ENCODE measurements around the gene TP63.
"Not testable (repeated sequence)": the region's sequence is repeated elsewhere in the genome, so short reads cannot be mapped to it uniquely, and the experiment has no call there.

TP63 gene

GRCh38 chr3:189631373-189631408, at the start of gene TP63:
Gene TP63, plus strand, starts transcription at chr3:189631389. Its CDS starts 127 bp downstream, at chr3:189631516.
- DNase-seq = no peak

- DNase-seq = no peak
Observed at GRCh38 chr3:189582179-189582578, 49.0 kb upstream of the TP63 start.

GRCh38 chr3:189584645-189585044, 46.5 kb upstream of the TP63 start:
- no peak for DNase-seq

- no peak for DNase-seq
Observed at GRCh38 chr3:189586941-189587663, 44.1 kb upstream of the TP63 start.

DNA sequence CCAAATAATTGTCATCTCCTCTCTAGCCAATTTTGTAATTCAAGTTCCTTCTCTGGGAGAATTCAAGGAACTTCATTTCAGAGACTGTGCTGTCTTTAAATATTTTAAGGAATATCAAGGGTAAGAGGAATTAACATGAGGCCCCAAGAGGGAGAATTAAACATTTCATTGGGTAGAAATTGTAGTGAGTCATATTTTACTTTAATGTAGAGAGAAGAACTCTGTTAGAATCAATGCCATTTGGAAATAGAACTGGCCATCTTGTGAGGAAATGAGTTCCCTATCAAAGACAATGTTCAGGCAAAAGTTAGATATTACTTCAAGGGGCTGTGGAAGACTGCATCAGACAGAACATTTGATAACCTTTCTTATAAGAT, 43.5 kb upstream of the TP63 start:
- DNase-seq = no peak

- no peak for DNase-seq
Observed at GRCh38 chr3:189588070-189588469, 43.1 kb upstream of the TP63 start.

DNA sequence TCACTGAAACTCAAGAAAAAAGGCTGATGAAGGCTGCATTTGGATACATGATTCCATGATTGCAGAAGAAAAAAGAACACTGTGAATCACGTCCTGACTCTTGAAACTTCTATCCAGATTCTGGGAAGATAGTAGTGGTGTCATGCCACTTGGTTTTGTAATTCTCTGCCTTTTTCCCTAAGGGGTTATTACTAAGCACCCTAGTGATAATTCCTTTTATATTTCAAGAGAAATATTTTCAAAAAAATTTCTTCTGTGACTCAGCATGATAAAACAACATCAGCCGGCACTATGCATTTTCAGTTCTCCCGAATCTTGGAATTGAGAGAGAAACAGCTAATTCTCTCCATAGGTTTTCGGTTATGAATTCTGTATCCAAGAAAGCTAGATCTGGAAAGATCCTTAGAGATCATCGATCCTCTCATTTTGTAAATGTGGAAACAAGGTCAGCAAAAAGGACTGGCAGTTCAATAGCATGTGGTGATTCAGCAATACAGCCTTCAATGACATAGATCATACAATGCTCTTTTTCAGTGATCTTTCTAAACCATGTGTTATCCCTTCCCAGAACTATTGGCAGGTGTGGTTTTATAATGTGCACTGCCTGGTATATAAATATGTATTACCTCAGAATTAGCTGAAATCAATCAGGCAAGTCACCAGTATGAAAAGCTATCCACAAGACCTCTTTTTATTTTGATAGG, 42.6 kb upstream of the TP63 start:
- DNase-seq = no peak

DNA sequence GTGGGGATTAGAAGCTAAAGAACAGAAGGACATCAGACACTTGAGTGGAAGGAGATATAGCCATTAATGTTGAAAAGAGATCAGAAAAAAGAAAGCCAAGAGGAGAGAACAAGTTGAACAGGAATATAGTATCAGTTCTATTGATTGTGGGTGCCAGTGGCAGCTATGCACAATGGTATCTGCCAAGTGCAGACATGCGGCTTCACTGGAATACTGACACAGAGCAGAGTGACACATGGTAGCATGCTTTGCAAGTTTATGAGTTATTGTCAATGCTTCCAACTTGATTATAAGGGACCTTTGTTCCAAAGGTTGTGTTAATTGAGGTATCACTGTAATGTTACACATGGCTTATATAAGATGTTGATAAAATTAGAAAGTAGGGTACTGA, 42.0 kb upstream of the TP63 start:
- DNase-seq = no peak

- DNase-seq = no peak
Observed at GRCh38 chr3:189590223-189590622, 41.0 kb upstream of the TP63 start.

- DNase-seq = no peak
Observed at GRCh38 chr3:189593581-189593980, 37.6 kb upstream of the TP63 start.

GRCh38 chr3:189596078-189596979, 34.9 kb upstream of the TP63 start:
- DNase-seq = not testable (repeated sequence)

DNA sequence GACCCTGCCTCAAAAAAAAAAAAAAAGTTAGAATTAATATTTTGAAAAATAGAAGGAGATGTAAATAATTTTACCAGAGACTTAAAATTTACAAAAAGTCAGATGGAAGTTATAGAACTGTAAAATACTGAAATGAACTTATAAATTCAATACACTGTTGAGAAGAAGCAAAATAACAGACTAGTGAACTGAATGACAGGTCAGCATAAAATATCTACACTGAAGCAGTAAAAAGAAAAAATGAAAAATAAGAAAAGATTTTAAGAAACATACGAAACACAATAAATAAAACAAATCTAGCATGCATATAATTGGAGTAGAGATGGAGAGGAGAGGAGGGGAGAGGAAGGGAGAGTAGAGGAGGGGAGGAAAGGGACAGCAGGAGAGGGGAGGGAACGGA, 33.3 kb upstream of the TP63 start:
- no peak for DNase-seq

DNA sequence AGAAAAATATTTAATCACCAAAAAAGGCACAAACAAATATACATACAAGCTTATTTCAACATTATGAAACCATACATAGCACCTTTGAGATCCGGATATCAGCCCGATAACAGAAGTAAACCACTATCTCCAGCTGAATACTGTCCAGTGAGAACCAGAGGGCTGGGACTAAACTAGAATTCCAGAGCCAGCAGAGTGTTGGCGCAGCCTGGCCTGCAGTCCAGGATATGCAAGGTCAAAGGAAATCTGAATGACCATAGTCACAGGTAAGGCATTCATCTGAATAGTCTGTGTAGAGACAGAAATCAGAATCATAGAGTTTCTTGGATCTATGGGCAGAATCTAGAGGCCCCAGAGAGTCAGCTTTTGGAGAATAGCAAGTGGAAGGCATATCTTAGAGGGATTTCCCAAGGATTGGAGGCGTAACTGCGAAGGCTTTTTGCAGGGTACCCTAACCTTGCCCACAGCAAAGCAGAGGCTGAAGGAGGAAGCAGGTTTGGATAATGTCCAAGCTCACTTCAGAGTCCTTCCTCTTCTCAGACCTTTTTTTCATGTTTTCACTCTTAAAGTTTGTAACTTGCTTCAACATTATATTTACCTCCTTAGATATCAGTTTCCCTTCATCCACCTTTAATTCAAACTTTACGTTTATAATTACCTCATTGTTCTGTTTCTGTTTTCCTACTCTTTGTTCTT, 32.5 kb upstream of the TP63 start:
- no peak for DNase-seq

- no peak for DNase-seq
Observed at GRCh38 chr3:189602471-189602870, 28.7 kb upstream of the TP63 start.

DNA sequence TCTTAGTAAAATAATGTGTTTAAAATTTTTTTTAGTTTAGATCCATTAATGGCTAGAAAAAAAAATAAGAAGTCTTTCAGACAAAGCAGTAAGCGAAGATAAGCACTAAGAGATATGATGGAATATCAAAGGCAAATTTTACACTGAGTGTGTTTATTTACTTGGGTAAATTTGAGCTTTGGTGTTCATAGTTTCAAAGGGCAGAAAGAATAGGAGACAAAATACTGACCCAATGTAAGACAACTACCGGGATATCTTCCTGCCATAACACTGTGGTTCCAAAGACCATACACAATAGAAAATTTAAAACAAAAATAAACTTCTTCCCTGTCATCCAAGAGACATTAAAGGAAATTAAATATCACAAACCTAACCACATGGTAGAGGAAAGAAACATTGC, 25.5 kb upstream of the TP63 start:
- DNase-seq = no peak

GRCh38 chr3:189606774-189607173, 24.4 kb upstream of the TP63 start:
- no peak for DNase-seq

DNA sequence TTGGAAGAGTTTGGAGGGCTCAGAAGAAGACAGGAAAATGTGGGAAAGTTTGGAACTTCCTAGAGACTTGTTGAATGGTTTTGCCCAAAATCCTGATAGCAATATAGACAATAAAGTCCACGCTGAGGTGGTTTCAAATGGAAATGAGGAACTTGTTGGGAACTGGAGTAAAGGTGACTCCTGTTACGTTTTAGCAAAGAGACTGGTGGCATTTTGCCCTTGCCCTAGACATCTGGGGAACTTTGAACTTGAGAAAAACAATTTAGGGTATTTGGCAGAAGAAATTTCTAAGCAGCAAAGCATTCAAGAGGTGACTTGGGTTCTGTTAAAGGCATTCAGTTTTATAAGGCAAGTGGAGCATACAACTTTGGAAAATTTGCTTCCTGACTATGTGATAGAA, 18.5 kb upstream of the TP63 start:
- not testable (repeated sequence) for DNase-seq

- no peak for DNase-seq
Observed at GRCh38 chr3:189613122-189613521, 18.1 kb upstream of the TP63 start.

GRCh38 chr3:189621948-189622603, 9.1 kb upstream of the TP63 start:
- no peak for DNase-seq

DNA sequence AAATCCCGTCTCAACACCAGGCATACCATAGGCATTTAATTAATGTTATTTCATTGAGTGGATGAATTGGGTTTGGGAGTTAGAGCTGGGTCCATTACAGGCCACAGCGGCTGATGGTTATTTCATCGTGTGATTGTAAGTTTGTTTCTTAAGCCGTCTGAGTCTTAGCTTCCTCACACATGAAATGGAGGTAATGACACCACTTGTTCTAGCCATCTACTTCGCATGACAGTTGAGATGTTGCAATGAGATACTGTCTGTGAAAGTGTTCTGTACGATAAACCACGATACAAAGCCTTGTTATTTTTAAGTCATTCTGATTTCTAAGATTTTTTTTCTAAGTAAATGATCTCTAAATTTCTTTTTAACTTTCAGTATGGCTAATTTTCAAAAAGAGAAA, 8.6 kb upstream of the TP63 start:
- no peak for DNase-seq

DNA sequence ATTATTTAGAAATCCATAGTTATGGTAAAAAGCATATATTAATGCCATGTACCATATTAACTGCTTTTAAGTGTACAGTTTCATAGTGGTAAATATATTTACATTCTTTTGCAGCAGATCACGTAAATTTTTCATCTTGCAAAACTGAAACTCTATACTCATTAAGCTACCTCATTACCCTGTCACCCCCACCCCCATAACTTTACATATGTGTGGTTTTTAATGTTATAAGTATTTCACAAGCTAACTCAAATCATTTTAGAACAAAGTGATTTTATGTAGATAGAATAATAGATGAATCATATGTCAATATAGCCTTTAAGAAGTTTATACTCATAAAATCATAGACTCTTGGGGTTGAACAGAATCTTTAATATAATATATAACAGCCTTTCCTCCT, 7.1 kb upstream of the TP63 start:
- no peak for DNase-seq

- no peak for DNase-seq
Observed at GRCh38 chr3:189625071-189625470, 6.1 kb upstream of the TP63 start.

DNA sequence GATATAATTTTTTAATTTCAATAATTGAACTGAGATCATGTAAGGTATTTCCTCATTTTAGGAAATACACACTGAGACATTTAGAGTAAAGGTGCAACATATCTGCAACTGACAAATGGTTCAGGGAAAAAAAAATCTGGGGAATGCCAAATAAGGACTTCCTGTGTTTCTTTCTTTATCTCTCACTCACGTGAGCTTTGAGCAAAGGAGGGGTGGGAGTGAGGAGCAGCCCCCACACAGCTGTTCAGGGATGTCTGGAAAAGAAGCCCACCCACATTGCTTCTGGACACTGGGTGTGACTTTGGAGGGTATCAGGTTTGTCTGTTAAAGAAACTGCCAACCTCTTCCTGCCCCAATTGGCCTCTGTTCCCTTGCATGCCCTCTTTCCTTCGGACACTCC, 5.6 kb upstream of the TP63 start:
- no peak for DNase-seq
